GM13976 (cell line): Measurements from ENCODE around the gene FTO.
"Not testable (repeated sequence)": the region's sequence is repeated elsewhere in the genome, so short reads cannot be mapped to it uniquely, and the experiment has no call there.

Experiments used
- DNase-seq: peaks from one replicate; pipeline ENCODE4 v3.0.0; 2012; ENCODE audit warnings: low spot score
- in situ Hi-C: fragments of 300-500 bp; cut with MboI; formaldehyde crosslinking; loops from one replicate; pipeline ENCODE4 v1.12.0; 2022; ENCODE audit warnings: low sequenced_read_pairs, mixed read lengths, inconsistent platforms; ENCODE audit not compliant: unreplicated experiment
- TF ChIP-seq, protein P1 (sequence below): IDR thresholded peaks from 2 replicates; pipeline ENCODE4 v1.5.1; 2012; ENCODE audit warnings: borderline replicate concordance, mild to moderate bottlenecking; ENCODE audit not compliant: insufficient read depth; ENCODE audit errors: extremely low read depth, missing control alignments, control extremely low read depth

The FTO gene

DNA sequence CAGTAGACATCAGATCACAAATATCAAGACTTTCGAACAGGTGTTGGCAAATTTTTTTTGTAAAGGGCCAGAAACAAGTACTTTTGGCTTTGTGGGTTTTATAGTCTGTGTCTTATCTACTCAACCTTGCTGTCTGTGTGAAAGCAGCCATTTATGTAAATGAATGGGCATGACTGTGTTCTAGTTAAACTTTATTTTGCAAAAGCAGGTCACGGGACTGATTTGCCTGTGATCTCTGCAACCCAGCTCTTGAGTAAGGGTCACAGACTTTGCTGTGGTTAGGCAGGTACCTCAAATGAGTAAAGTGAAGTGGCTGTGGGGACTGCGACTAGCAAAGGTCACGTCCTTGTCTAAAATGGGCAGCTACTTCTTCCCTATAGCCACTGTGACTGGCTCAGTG, 136.5 kb downstream of the FTO start:
- DNase-seq = no peak
- in situ Hi-C loops = no loop called here
- TF ChIP-seq, protein P1, sequence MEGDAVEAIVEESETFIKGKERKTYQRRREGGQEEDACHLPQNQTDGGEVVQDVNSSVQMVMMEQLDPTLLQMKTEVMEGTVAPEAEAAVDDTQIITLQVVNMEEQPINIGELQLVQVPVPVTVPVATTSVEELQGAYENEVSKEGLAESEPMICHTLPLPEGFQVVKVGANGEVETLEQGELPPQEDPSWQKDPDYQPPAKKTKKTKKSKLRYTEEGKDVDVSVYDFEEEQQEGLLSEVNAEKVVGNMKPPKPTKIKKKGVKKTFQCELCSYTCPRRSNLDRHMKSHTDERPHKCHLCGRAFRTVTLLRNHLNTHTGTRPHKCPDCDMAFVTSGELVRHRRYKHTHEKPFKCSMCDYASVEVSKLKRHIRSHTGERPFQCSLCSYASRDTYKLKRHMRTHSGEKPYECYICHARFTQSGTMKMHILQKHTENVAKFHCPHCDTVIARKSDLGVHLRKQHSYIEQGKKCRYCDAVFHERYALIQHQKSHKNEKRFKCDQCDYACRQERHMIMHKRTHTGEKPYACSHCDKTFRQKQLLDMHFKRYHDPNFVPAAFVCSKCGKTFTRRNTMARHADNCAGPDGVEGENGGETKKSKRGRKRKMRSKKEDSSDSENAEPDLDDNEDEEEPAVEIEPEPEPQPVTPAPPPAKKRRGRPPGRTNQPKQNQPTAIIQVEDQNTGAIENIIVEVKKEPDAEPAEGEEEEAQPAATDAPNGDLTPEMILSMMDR = no peak

DNA sequence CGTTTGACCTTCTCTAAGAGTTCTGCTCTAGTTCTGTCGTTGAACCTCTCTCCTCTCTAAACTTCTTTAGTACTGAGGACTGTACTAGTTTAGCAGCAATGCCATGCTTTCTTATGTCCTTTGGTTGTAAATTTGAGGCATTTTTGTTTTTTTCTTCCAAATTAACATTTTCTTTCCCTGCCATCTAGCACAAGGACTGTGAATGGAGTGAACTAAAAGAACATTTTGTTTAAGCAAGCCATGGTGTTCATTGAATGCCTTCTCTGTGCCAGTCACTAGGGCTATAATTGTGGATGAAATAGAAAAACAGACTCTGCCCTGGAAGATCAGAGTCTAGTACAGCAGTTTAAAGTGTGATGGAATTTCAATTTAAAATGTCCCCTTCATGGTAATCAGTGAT, 137.9 kb downstream of the FTO start:
- DNase-seq = no peak
- in situ Hi-C loops = no loop called here
- TF ChIP-seq, protein P1 = no peak

DNA sequence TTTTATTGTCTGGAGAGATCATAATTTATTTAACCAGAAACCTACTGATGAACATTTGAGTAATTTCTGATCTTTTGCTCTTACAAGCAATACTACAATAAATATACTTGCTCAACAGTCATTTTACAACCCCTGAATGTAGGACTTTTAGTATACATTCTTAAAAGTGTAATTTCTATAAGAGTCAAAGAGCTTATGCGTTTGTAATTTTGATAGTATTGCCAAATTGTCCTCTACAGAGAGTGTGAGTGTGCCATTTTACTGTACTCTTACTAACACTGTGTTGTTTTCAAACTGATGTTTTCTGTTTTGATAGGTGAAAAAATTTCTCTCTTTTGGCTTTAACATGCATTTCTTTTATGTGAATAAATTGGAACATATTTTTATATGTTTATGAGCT, 139.1 kb downstream of the FTO start:
- TF ChIP-seq, protein P1 = no peak
- DNase-seq = no peak
- in situ Hi-C loops = no loop called here

DNA sequence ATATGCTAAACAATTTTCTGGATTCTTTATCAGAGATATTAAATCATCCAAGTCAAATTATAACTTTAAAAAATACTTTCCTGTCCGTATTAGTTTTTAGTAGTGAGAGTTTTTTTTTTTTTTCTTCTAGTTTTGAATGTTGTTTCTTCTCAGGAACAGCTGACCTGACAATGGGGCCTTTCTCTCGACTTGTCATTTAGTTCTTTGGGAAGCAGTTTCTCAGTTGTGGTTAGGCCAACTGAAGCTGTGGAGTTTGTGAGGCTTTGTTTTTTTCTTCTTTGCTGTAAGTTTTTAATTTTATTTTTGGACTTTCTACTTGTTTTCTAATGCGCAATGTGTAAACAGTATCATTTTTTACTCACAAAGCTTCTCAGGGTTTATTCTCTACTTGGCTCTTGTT, 140.8 kb downstream of the FTO start:
- TF ChIP-seq, protein P1 = no peak
- DNase-seq = no peak
- in situ Hi-C loops = no loop called here

DNA sequence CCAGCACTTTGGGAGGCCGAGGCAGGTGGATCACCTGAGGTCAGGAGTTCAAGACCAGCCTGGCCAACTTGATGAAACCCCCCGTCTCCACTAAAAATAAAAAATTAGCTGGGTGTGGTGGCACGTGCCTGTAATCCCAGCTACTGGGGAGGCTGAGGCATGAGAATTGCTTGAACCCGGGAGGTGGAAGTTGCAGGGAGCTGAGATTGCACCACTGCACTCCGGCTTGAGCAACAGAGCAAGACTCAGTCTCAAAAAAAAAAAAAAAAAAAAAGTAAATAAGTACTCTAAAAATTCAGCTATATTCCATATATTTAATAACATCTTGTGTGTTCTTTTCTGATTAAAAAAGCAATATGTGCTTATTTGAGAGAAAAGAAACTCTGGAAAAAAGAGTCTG, 142.6 kb downstream of the FTO start:
- in situ Hi-C loops, DNase-seq: not testable (repeated sequence)

DNA sequence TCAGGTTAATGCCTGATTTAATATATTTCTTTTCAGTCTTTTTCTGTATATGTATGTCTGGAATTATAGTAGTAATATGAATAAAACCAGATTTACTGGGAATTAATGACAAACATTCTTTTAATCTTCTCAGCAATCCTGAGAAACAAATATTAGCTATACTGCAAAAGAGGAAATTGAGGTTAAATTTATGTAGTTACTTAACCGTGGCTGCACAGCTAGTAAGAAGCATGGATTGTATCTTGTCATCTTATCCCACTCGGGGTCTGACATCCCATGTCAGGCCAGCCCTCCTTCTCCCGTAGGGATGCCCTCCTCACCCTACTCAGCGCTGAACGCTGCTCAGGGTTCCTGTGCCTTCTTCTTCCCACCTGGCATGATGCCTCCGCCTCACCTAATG, 143.0 kb downstream of the FTO start:
- DNase-seq = no peak
- in situ Hi-C loops = no loop called here
- TF ChIP-seq, protein P1 = no peak

DNA sequence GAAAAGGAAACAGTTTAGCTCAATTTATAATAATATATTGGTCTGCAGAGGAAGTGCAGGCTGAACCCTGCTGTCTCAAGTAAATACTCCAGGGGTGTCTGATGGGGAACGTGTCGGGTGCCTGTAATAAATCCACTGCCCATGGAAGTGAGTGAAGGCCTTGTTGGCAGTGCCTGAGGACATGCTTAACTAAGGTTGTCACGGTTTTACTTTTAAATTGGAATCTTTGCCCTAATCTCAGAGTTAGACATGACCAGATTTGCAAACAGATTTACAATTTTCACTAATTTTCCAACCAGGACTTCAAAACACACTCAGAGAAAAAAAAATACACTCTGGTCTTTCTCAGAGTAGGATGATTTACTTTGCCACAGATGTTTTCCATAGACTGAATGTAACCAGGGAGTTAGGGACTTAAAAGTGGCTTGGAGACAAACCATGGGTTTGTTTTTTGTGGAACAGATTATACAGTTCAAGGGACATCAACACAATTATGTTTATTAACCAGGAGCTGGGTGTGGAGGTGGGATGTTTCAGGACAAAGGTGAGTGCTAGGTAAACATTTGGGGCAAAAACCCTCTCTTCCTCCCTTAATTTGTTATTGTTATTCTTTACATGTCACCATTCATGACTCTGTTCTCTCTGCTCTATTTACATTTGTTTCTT, 144.5 kb downstream of the FTO start:
- in situ Hi-C loops = no loop called here
- no peak for DNase-seq
- TF ChIP-seq, protein P1 = no peak
